ENCODE measurements around the gene KIAA0513. TPM values are rescaled to one million over a fixed set of nuclear protein-coding genes. Genes with fewer than 3 reads are reported as not detected.

Gene KIAA0513
- total RNA-seq, 1 experiment from 2014 or later = 6.6 TPM

DNA sequence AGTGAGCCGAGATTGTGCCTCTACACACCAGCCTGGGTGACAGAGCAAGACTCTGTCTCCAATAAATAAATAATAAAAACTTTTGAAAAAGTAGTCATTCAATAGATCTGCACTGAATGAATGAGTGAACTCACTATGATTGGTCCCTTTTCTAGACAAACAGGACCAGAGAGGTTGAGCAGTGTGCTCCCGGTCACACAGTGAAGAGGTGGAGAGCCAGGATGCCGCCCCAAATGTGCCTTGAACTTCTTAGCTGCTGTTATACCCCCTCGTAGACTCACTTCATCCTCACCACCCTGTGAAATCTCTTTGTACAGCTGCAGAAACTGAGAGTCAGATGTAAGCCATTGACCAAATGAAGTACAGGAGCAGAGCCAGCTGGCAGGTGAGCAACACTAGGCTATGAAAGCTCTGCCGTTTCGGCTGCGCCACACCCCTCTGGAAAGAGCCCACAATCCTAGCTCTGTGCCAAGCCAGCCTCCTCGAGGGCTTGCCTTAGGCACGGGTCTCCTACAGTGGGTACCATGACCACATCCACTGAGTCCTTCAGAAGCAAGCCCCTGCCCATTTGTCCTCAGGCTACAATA is 7.8 kb upstream of the KIAA0513 start:
- POLR2A ChIA-PET = interaction anchor here (1.3 kb wide), 1 partner anchor 8 kb away, joined by 3 read pairs; the partner anchor contains the start of gene ZDHHC7
- Histone ChIP-seq H3K4me3 (replicated peaks in 1 of 2; ENCODE audit: low read depth in 1 of 2, low read length in 2 of 2) (no peak overlapping the region), H3K36me3 (ENCODE audit: control insufficient read depth in 1 of 2, insufficient read depth in 2 of 2, low read length in 2 of 2) (no peaks in the 10 kb centered on the region), H3K27me3 (ENCODE audit: insufficient read depth, low read length) (no peaks in the 10 kb centered on the region; the same call in 1 of the 2 replicates), H3K27ac (ENCODE audit: low read depth, low read length) (no peak overlapping the region), H3K4me1 (ENCODE audit: control insufficient read depth in 1 of 2, insufficient read depth in 2 of 2, low read length in 2 of 2) (no peaks in the 10 kb centered on the region), H3K9me2 (ENCODE audit: insufficient read depth) (no peaks in the 10 kb centered on the region), H4K20me1 (ENCODE audit: insufficient read depth) (no peaks in the 10 kb centered on the region), H3K4me2 (ENCODE audit: low read length) (no peak overlapping the region), H3K9me3 (ENCODE audit: control insufficient read depth in 1 of 2, insufficient read depth in 1 of 2, low read depth in 1 of 2, low read length in 2 of 2) (no peaks in the 10 kb centered on the region), H3K79me2 (ENCODE audit: insufficient read depth, low read length) (no peaks in the 10 kb centered on the region), H3K9ac (ENCODE audit: low read length) (no peak overlapping the region), H2AFZ (ENCODE audit: low read depth, low read length, poor library complexity, severe bottlenecking) (no peak overlapping the region)
- no peak for TF ChIP-seq SP1 (IDR thresholded peaks at IDR 0.05; ENCODE audit: low read depth)
- no peak for TF ChIP-seq POLR2A (IDR thresholded peaks at IDR 0.05; ENCODE audit: borderline replicate concordance, extremely low read depth, insufficient read depth, insufficient read length)
- TF ChIP-seq ZFX (IDR thresholded peaks at IDR 0.05) = no peak
- no peak for TF ChIP-seq SIN3A (IDR thresholded peaks at IDR 0.05; ENCODE audit: low read depth)
- no peak for TF ChIP-seq FOSL1 (IDR thresholded peaks at IDR 0.05; ENCODE audit: low read depth)
- TF ChIP-seq, protein P1, sequence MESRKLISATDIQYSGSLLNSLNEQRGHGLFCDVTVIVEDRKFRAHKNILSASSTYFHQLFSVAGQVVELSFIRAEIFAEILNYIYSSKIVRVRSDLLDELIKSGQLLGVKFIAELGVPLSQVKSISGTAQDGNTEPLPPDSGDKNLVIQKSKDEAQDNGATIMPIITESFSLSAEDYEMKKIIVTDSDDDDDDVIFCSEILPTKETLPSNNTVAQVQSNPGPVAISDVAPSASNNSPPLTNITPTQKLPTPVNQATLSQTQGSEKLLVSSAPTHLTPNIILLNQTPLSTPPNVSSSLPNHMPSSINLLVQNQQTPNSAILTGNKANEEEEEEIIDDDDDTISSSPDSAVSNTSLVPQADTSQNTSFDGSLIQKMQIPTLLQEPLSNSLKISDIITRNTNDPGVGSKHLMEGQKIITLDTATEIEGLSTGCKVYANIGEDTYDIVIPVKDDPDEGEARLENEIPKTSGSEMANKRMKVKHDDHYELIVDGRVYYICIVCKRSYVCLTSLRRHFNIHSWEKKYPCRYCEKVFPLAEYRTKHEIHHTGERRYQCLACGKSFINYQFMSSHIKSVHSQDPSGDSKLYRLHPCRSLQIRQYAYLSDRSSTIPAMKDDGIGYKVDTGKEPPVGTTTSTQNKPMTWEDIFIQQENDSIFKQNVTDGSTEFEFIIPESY (IDR thresholded peaks at IDR 0.05; ENCODE audit: extremely low read depth, insufficient replicate concordance, low read length) = no peak
- no peak for TF ChIP-seq JUND (IDR thresholded peaks at IDR 0.05)
- TF ChIP-seq ELF1 (IDR thresholded peaks at IDR 0.05; ENCODE audit: borderline replicate concordance, low read depth) = no peak
- TF ChIP-seq YY1 (IDR thresholded peaks at IDR 0.05; ENCODE audit: extremely low read depth, insufficient replicate concordance, low read depth, low read length) = no peak
- TF ChIP-seq POLR2AphosphoS5 (IDR thresholded peaks at IDR 0.05; ENCODE audit: low read depth, low read length) = no peak
- no peak for TF ChIP-seq EZH2 (IDR thresholded peaks at IDR 0.05)
- no peak for TF ChIP-seq RAD21 (IDR thresholded peaks at IDR 0.05; ENCODE audit: low read depth)
- no peak for TF ChIP-seq ATF3 (IDR thresholded peaks at IDR 0.05)
- TF ChIP-seq CTCF (IDR thresholded peaks at IDR 0.05 in 2 of 3, conservative IDR thresholded peaks at IDR 0.05 in 1 of 3; ENCODE audit: borderline replicate concordance in 1 of 3, insufficient read depth in 1 of 3, low read depth in 2 of 3, low read length in 2 of 3) = no peak
- no peak for TF ChIP-seq CEBPB (IDR thresholded peaks at IDR 0.05; ENCODE audit: low read depth)
- TF ChIP-seq REST (IDR thresholded peaks at IDR 0.05; ENCODE audit: low read depth) = no peak
- TF ChIP-seq CBX3 (IDR thresholded peaks at IDR 0.05; ENCODE audit: low read depth) = no peak
- TF ChIP-seq MAX (IDR thresholded peaks at IDR 0.05) = no peak
- TF ChIP-seq ZNF274 (IDR thresholded peaks at IDR 0.05; ENCODE audit: low read depth, low read length) = no peak
- intact Hi-C loops (cut with micrococcal nuclease) = no loop called here
- CTCF ChIA-PET = no interaction called here
- no peak for ATAC-seq
- RAD21 ChIA-PET (ENCODE audit: low non-redundant PET in 1 of 2, low total read pairs in 2 of 2, uncharacterized antibody in 2 of 2, unreplicated experiment in 2 of 2) = no interaction called here
- no peak for DNase-seq (ENCODE audit: low read depth, low spot score)
- no TSS peak for BruUV-seq (replicated peaks)
